Mesendoderm (in vitro differentiated cells): ENCODE results near the gene CHST9.
A peak's percentile ranks its signal among the peaks of the same experiment; 100 is the strongest.

ENCODE experiments used
- DNase-seq: peaks from one replicate; pipeline ENCODE4 v3.0.0; 2013
- H2AK5ac ChIP-seq: 2 replicates; pipeline ENCODE4 v1.6.1; 2013; ENCODE audit warnings: low read length, inconsistent platforms
- H2BK120ac ChIP-seq: 2 replicates; pipeline ENCODE4 v1.6.1; 2013; ENCODE audit warnings: low read depth, mild to moderate bottlenecking, low read length, moderate library complexity, mixed read lengths
- H2BK15ac ChIP-seq: replicated peaks from 2 replicates; pipeline ENCODE4 v1.6.1; 2013; ENCODE audit warnings: low read depth, mild to moderate bottlenecking, moderate library complexity
- H2BK5ac ChIP-seq: 2 replicates; pipeline ENCODE4 v1.6.1; 2013; ENCODE audit warnings: low read length, inconsistent platforms
- H3K18ac ChIP-seq: 2 replicates; pipeline ENCODE4 v1.6.1; 2013; ENCODE audit warnings: mild to moderate bottlenecking, low read length, mixed read lengths
- H3K23ac ChIP-seq: one replicate; pipeline ENCODE4 v1.6.1; 2013; ENCODE audit warnings: low read length
- H3K27ac ChIP-seq: 2 replicates; pipeline ENCODE4 v1.5.1; 2013; ENCODE audit warnings: low read depth, mild to moderate bottlenecking, inconsistent platforms, low read length, moderate library complexity
- H3K27me3 ChIP-seq: 2 replicates; pipeline ENCODE4 v1.6.1; 2013; ENCODE audit warnings: low read length, control low read depth, mild to moderate bottlenecking, inconsistent platforms; ENCODE audit not compliant: insufficient read depth, poor library complexity
- H3K36me3 ChIP-seq: 2 replicates; pipeline ENCODE4 v1.6.1; 2013; ENCODE audit warnings: low read length, inconsistent platforms; ENCODE audit not compliant: control insufficient read depth, insufficient read depth
- H3K4ac ChIP-seq: one replicate; pipeline ENCODE4 v1.6.1; 2013; ENCODE audit warnings: low read depth, mild to moderate bottlenecking, low read length, moderate library complexity
- H3K4me1 ChIP-seq: 2 replicates; pipeline ENCODE4 v1.6.1; 2013; ENCODE audit warnings: low read depth, low read length, inconsistent platforms; ENCODE audit not compliant: control insufficient read depth
- H3K4me2 ChIP-seq: 2 replicates; pipeline ENCODE4 v1.6.1; 2013; ENCODE audit warnings: low read length
- H3K4me3 ChIP-seq: 2 replicates; pipeline ENCODE4 v1.5.1; 2013; ENCODE audit warnings: mild to moderate bottlenecking, low read length
- H3K56ac ChIP-seq: one replicate; pipeline ENCODE4 v1.6.1; 2013; ENCODE audit warnings: low read length
- H3K79me1 ChIP-seq: 2 replicates; pipeline ENCODE4 v1.6.1; 2013; ENCODE audit warnings: low read length, inconsistent platforms
- H3K79me2 ChIP-seq: 2 replicates; pipeline ENCODE4 v1.6.1; 2013; ENCODE audit warnings: mild to moderate bottlenecking, low read length; ENCODE audit not compliant: control insufficient read depth, insufficient read depth
- H3K9ac ChIP-seq: 2 replicates; pipeline ENCODE4 v1.6.1; 2013; ENCODE audit warnings: low read length, inconsistent platforms
- H4K5ac ChIP-seq: one replicate; pipeline ENCODE4 v1.6.1; 2013; ENCODE audit warnings: low read length
- H4K8ac ChIP-seq: one replicate; pipeline ENCODE4 v1.6.1; 2013; ENCODE audit warnings: low read depth, mild to moderate bottlenecking, control low read depth, low read length, moderate library complexity
- WGBS: extraction: QIAGEN DNeasy Blood & Tissue Kit; methylation state at CpG from one replicate; pipeline ENCODE4 v1.1.7; 2013; ENCODE audit warnings: low lambda C conversion rate, missing lambda C conversion rate; ENCODE audit not compliant: insufficient coverage; ENCODE audit errors: extremely low coverage; 5-methylcytosine and 5-hydroxymethylcytosine counted together

CHST9 gene

GRCh38 chr18:27124196-27124595, 60.9 kb downstream of the CHST9 start:
- H3K4ac ChIP-seq = no peak overlapping the region
- H3K4me1 ChIP-seq = no peaks in the 10 kb centered on the region
- H3K23ac ChIP-seq = no peak overlapping the region
- no peak overlapping the region for H2BK120ac ChIP-seq
- H3K9ac ChIP-seq = no peak overlapping the region
- H2BK5ac ChIP-seq = no peak overlapping the region
- H2AK5ac ChIP-seq = no peak overlapping the region
- H3K36me3 ChIP-seq = no peaks in the 10 kb centered on the region
- no peak for DNase-seq
- no peak overlapping the region for H4K5ac ChIP-seq
- H3K79me2 ChIP-seq = no peaks in the 10 kb centered on the region
- H3K56ac ChIP-seq = no peak overlapping the region
- H3K79me1 ChIP-seq = no peaks in the 10 kb centered on the region
- no peak overlapping the region for H2BK15ac ChIP-seq
- no peak overlapping the region for H3K4me3 ChIP-seq
- H3K27ac ChIP-seq = no peak overlapping the region
- H3K18ac ChIP-seq = no peak overlapping the region
- no CpG with 5 or more reads among the region's 1 CpG for WGBS
- no peak overlapping the region for H4K8ac ChIP-seq
- no peaks in the 10 kb centered on the region for H3K27me3 ChIP-seq
- H3K4me2 ChIP-seq = no peak overlapping the region

- Histone ChIP-seq H2BK5ac (no peak overlapping the region), H3K23ac (no peak overlapping the region), H3K56ac (no peak overlapping the region), H3K4me2 (no peak overlapping the region), H2BK120ac (peak overlapping the region; percentile 54), H3K27ac (no peak overlapping the region), H3K4me1 (peaks cover 4% of the 10 kb centered on the region), H3K27me3 (no peaks in the 10 kb centered on the region), H4K5ac (no peak overlapping the region), H3K4me3 (no peak overlapping the region), H3K79me2 (no peaks in the 10 kb centered on the region), H3K4ac (no peak overlapping the region), H4K8ac (no peak overlapping the region), H2BK15ac (no peak overlapping the region), H3K79me1 (no peaks in the 10 kb centered on the region), H3K18ac (no peak overlapping the region), H3K9ac (no peak overlapping the region), H2AK5ac (no peak overlapping the region), H3K36me3 (no peaks in the 10 kb centered on the region)
- WGBS = no CpG with 5 or more reads among the region's 1 CpG
- peak; percentile 50 for DNase-seq
Measured at GRCh38 chr18:27121108-27121507, 64.0 kb downstream of the CHST9 start.

- peaks cover 4% of the 10 kb centered on the region for H3K4me1 ChIP-seq
- H3K9ac ChIP-seq = no peak overlapping the region
- H2AK5ac ChIP-seq = no peak overlapping the region
- H4K8ac ChIP-seq = no peak overlapping the region
- peak overlapping the region; percentile 36 for H2BK15ac ChIP-seq
- H3K27ac ChIP-seq = no peak overlapping the region
- no peak for DNase-seq
- H2BK120ac ChIP-seq = no peak overlapping the region
- no peaks in the 10 kb centered on the region for H3K79me1 ChIP-seq
- H3K4ac ChIP-seq = no peak overlapping the region
- no CpG with 5 or more reads among the region's 3 CpGs for WGBS
- no peak overlapping the region for H3K4me2 ChIP-seq
- H3K18ac ChIP-seq = peak overlapping the region; percentile 39
- no peak overlapping the region for H2BK5ac ChIP-seq
- no peak overlapping the region for H3K4me3 ChIP-seq
- H3K56ac ChIP-seq = no peak overlapping the region
- H4K5ac ChIP-seq = no peak overlapping the region
- no peaks in the 10 kb centered on the region for H3K79me2 ChIP-seq
- H3K23ac ChIP-seq = no peak overlapping the region
- H3K36me3 ChIP-seq = no peaks in the 10 kb centered on the region
- H3K27me3 ChIP-seq = no peaks in the 10 kb centered on the region
Measured at GRCh38 chr18:27120246-27120645, 64.9 kb downstream of the CHST9 start.

GRCh38 chr18:27118973-27119372, 66.1 kb downstream of the CHST9 start:
- no peak for DNase-seq
- H3K4me2 ChIP-seq = no peak overlapping the region
- H2BK5ac ChIP-seq = no peak overlapping the region
- no peak overlapping the region for H3K4me3 ChIP-seq
- no peak overlapping the region for H3K23ac ChIP-seq
- H2AK5ac ChIP-seq = no peak overlapping the region
- H3K36me3 ChIP-seq = no peaks in the 10 kb centered on the region
- H4K5ac ChIP-seq = no peak overlapping the region
- no peaks in the 10 kb centered on the region for H3K27me3 ChIP-seq
- WGBS = no CpG with 5 or more reads among the region's 3 CpGs
- H3K56ac ChIP-seq = no peak overlapping the region
- no peak overlapping the region for H3K27ac ChIP-seq
- peak overlapping the region; percentile 39 for H3K18ac ChIP-seq
- no peak overlapping the region for H3K4ac ChIP-seq
- H2BK15ac ChIP-seq = no peak overlapping the region
- no peak overlapping the region for H3K9ac ChIP-seq
- no peak overlapping the region for H2BK120ac ChIP-seq
- no peaks in the 10 kb centered on the region for H3K79me2 ChIP-seq
- no peaks in the 10 kb centered on the region for H3K79me1 ChIP-seq
- peaks cover 4% of the 10 kb centered on the region for H3K4me1 ChIP-seq
- H4K8ac ChIP-seq = no peak overlapping the region

- no peak overlapping the region for H2BK5ac ChIP-seq
- H3K18ac ChIP-seq = no peak overlapping the region
- H3K4me3 ChIP-seq = no peak overlapping the region
- no peaks in the 10 kb centered on the region for H3K27me3 ChIP-seq
- H3K4me2 ChIP-seq = no peak overlapping the region
- H3K9ac ChIP-seq = no peak overlapping the region
- WGBS = no CpG with 5 or more reads among the region's 3 CpGs
- no peak overlapping the region for H3K56ac ChIP-seq
- no peak overlapping the region for H4K8ac ChIP-seq
- no peak overlapping the region for H4K5ac ChIP-seq
- no peak overlapping the region for H3K4ac ChIP-seq
- no peak overlapping the region for H3K23ac ChIP-seq
- H2AK5ac ChIP-seq = no peak overlapping the region
- no peak overlapping the region for H3K27ac ChIP-seq
- H3K79me1 ChIP-seq = no peaks in the 10 kb centered on the region
- H3K36me3 ChIP-seq = no peaks in the 10 kb centered on the region
- H2BK15ac ChIP-seq = no peak overlapping the region
- H3K79me2 ChIP-seq = no peaks in the 10 kb centered on the region
- DNase-seq = peak; percentile 90
- H3K4me1 ChIP-seq = peaks cover 4% of the 10 kb centered on the region
- no peak overlapping the region for H2BK120ac ChIP-seq
Measured at GRCh38 chr18:27114842-27115241, 70.3 kb downstream of the CHST9 start.

GRCh38 chr18:27113358-27113757, 71.8 kb downstream of the CHST9 start:
- no peak overlapping the region for H3K9ac ChIP-seq
- no peak overlapping the region for H3K56ac ChIP-seq
- no peak overlapping the region for H3K4me3 ChIP-seq
- H3K4ac ChIP-seq = no peak overlapping the region
- no peaks in the 10 kb centered on the region for H3K36me3 ChIP-seq
- no peak overlapping the region for H2BK15ac ChIP-seq
- no peaks in the 10 kb centered on the region for H3K79me2 ChIP-seq
- no peak overlapping the region for H4K5ac ChIP-seq
- no peak overlapping the region for H2BK120ac ChIP-seq
- H3K4me2 ChIP-seq = no peak overlapping the region
- H3K79me1 ChIP-seq = no peaks in the 10 kb centered on the region
- H3K18ac ChIP-seq = no peak overlapping the region
- H4K8ac ChIP-seq = no peak overlapping the region
- no peaks in the 10 kb centered on the region for H3K27me3 ChIP-seq
- no peak overlapping the region for H2BK5ac ChIP-seq
- no peak for DNase-seq
- no peaks in the 10 kb centered on the region for H3K4me1 ChIP-seq
- H3K27ac ChIP-seq = no peak overlapping the region
- H2AK5ac ChIP-seq = no peak overlapping the region
- no peak overlapping the region for H3K23ac ChIP-seq
